ENCODE data around the gene FGD2.

FGD2 gene

GRCh38 chr6:37018198-37019064 lies 13.0 kb downstream of the FGD2 start:
- peak; percentile 86 for DNase-seq (ENCODE audit: low read depth)

- no peak for DNase-seq (ENCODE audit: low read depth)
These were observed 13.6 kb downstream of the FGD2 start for GRCh38 chr6:37019065-37019450.

GRCh38 chr6:37020381-37020780 lies 14.9 kb downstream of the FGD2 start:
- DNase-seq (ENCODE audit: low read depth): no peak

- no peak for DNase-seq (ENCODE audit: low read depth)
These were observed 15.4 kb downstream of the FGD2 start for GRCh38 chr6:37020812-37021211.

- DNase-seq (ENCODE audit: low read depth): peak; percentile 54
These were observed 16.1 kb downstream of the FGD2 start for GRCh38 chr6:37021356-37022129.

GRCh38 chr6:37022135-37022863 lies 16.8 kb downstream of the FGD2 start:
- DNase-seq (ENCODE audit: low read depth): no peak

- no peak for DNase-seq (ENCODE audit: low read depth)
These were observed 19.3 kb downstream of the FGD2 start for GRCh38 chr6:37024656-37025337.

- no peak for DNase-seq (ENCODE audit: low read depth)
These were observed 20.4 kb downstream of the FGD2 start for GRCh38 chr6:37025621-37026466.

- no peak for DNase-seq (ENCODE audit: low read depth)
These were observed 21.7 kb downstream of the FGD2 start for GRCh38 chr6:37027036-37027720.

- no peak for DNase-seq (ENCODE audit: low read depth)
These were observed 22.5 kb downstream of the FGD2 start for GRCh38 chr6:37027811-37028469.

GRCh38 chr6:37029249-37029971 lies 24.0 kb downstream of the FGD2 start:
- no peak for DNase-seq (ENCODE audit: low read depth)

- DNase-seq (ENCODE audit: low read depth): no peak
These were observed 25.1 kb downstream of the FGD2 start for GRCh38 chr6:37030599-37030998.

- no peak for DNase-seq (ENCODE audit: low read depth)
These were observed 26.8 kb downstream of the FGD2 start for GRCh38 chr6:37032239-37032638.

- DNase-seq (ENCODE audit: low read depth): no peak
These were observed 27.8 kb downstream of the FGD2 start for GRCh38 chr6:37033255-37033654.

- no peak for DNase-seq (ENCODE audit: low read depth)
These were observed 28.7 kb downstream of the FGD2 start for GRCh38 chr6:37033819-37034795.

GRCh38 chr6:37036146-37036545 lies 30.7 kb downstream of the FGD2 start:
- no peak for DNase-seq (ENCODE audit: low read depth)

- DNase-seq (ENCODE audit: low read depth): no peak
These were observed 33.1 kb downstream of the FGD2 start for GRCh38 chr6:37038292-37039198.
